Limb (tissue), 2 donors: ENCODE measurements around the gene RIPOR3.
"Not testable (repeated sequence)": the region's sequence is repeated elsewhere in the genome, so short reads cannot be mapped to it uniquely, and the experiment has no call there.

Experiments
- DNase-seq, 2 donors: peaks; one replicate each; pipeline ENCODE4 v3.0.0-alpha.2; 2016; ENCODE audit errors: extremely low spot score in 2 of 2

The RIPOR3 gene

GRCh38 chr20:50681359-50682064 lies 9.8 kb downstream of the RIPOR3 start:
- DNase-seq = no peak

GRCh38 chr20:50680105-50680960 lies 11.0 kb downstream of the RIPOR3 start:
- peak; percentile 56 to 72 for DNase-seq

- no peak for DNase-seq
Measured at GRCh38 chr20:50679753-50680104, 11.6 kb downstream of the RIPOR3 start.

- DNase-seq = no peak
Measured at GRCh38 chr20:50678169-50678898, 13.0 kb downstream of the RIPOR3 start.

- DNase-seq = no peak
Measured at GRCh38 chr20:50676858-50677257, 14.5 kb downstream of the RIPOR3 start.

- not testable (repeated sequence) for DNase-seq
Measured at GRCh38 chr20:50676377-50676731, 15.0 kb downstream of the RIPOR3 start.

GRCh38 chr20:50675671-50676376 lies 15.5 kb downstream of the RIPOR3 start:
- no peak for DNase-seq

GRCh38 chr20:50674138-50674825 lies 17.1 kb downstream of the RIPOR3 start:
- DNase-seq = no peak

GRCh38 chr20:50673466-50674137 lies 17.7 kb downstream of the RIPOR3 start:
- peak in 1 of 2 donors; percentile 60 for DNase-seq

GRCh38 chr20:50673146-50673465 lies 18.2 kb downstream of the RIPOR3 start:
- no peak for DNase-seq

- DNase-seq = no peak
Measured at GRCh38 chr20:50672400-50673145, 18.8 kb downstream of the RIPOR3 start.

- no peak for DNase-seq
Measured at GRCh38 chr20:50671626-50672025, 19.7 kb downstream of the RIPOR3 start.

- DNase-seq = not testable (repeated sequence)
Measured at GRCh38 chr20:50671010-50671409, 20.3 kb downstream of the RIPOR3 start.

- no peak for DNase-seq
Measured at GRCh38 chr20:50670126-50670862, 21.0 kb downstream of the RIPOR3 start.

GRCh38 chr20:50668798-50669197 lies 22.5 kb downstream of the RIPOR3 start:
- DNase-seq = no peak

- DNase-seq = no peak
Measured at GRCh38 chr20:50668326-50668725, 23.0 kb downstream of the RIPOR3 start.

- DNase-seq = no peak
Measured at GRCh38 chr20:50666709-50667298, 24.5 kb downstream of the RIPOR3 start.

GRCh38 chr20:50664254-50664653 lies 27.1 kb downstream of the RIPOR3 start:
- DNase-seq = no peak
